CD4-positive, alpha-beta T cell treated with Interleukin-10 for 1 hour (primary cell): ENCODE measurements around the gene GOLGA8N.
A peak's percentile ranks its signal among the peaks of the same experiment; 100 is the strongest.
"Not testable (repeated sequence)": the region's sequence is repeated elsewhere in the genome, so short reads cannot be mapped to it uniquely, and the experiment has no call there.

Source experiments
- DNase-seq: peaks from one replicate; pipeline ENCODE4 v3.0.0-alpha.2; 2020

Gene GOLGA8N

DNA sequence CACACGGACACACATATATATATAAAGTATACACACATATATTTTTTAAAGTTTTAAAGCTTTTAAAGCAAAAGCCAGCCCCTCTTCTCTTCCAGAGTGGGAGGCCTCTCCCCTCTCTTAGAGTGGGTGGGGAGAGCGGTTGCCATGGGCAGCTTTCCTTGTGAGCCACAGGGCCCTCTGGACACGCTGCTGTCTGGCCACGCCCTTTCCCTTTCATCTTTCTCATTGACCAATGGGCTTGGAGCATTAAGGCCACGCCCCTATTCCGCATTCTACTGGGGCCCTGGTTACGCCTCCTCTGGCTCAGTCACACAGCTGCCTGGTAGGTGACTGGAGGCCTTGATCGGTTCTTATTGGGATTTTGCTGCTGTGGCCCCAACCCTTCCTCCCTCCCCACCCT lies at the start of gene GOLGA8N:
TSS of gene GOLGA8N (plus strand) at position 306 of the 400 bp plus-strand sequence.
- not testable (repeated sequence) for DNase-seq

DNA sequence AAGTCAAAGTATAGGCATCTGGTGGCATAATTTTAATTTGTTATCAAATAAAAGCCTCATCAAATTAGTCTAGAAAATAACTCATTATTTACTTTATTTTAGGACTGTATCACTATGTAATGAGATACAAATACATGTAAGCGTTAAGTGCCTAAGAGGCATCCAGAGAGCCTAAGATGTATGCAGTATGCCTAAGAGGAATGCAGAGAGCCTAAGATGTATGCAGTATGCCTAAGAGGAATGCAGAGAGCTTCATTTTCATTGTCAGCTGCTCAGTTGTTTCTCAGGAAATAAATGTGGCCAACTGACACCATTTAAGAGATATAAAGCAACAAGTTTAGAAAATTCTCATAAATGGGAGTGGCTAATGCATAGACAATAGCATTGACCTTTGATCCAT lies 49.8 kb upstream of the GOLGA8N start:
- DNase-seq = not testable (repeated sequence)

DNA sequence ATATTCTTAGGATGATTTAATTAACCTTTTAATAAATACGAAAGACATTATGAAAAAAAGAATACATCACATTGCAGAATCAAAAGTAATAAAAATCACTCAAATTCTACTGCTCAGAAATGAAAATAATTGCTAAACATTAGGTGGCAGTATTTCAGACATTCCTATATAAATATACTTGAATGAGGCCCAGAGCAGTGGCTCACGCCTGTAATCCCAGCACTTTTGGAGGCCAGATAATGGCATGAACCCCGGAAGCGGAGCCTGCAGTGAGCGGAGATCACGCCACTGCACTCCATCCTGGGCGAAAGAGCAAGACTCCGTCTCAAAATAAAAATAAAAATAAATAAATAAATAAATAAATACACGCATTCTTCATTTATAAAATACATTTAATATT lies 48.1 kb upstream of the GOLGA8N start:
- DNase-seq = not testable (repeated sequence)

DNA sequence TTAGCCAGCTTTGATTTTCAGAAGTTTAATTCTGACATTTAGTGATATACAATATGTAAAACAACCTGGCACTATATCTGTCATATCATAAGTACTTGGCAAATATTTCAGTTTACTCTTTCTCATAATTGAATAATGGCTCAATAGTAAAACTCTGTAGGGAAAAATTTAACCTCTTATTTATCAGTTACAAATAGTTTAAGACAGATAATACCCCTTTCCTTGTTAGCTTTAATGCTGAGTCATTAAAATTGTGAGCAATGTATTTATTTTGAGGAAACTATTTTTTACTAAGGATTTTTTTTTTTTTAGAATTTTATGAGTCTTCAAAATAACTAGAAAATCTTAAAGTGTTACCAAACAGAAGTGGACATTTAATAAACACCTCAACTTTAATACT lies 38.7 kb upstream of the GOLGA8N start:
- DNase-seq = not testable (repeated sequence)

DNA sequence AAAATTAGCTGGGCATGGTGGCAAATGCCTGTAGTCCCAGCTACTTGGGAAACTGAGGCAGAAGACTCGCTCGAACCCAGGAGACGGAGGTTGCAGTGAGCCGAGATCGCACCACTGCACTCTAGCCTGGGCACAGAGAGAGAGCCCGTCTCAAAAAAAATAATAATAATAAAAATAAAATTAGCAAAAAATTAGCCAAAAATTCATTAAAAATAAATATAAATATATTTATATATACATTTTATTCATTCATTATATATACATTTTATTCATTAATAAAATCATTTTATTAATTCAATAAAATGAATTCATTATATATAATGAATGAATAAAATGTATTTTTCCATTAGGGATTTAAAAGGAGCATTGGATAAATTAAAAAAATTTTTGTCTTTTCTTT lies 31.1 kb upstream of the GOLGA8N start:
- not testable (repeated sequence) for DNase-seq

DNA sequence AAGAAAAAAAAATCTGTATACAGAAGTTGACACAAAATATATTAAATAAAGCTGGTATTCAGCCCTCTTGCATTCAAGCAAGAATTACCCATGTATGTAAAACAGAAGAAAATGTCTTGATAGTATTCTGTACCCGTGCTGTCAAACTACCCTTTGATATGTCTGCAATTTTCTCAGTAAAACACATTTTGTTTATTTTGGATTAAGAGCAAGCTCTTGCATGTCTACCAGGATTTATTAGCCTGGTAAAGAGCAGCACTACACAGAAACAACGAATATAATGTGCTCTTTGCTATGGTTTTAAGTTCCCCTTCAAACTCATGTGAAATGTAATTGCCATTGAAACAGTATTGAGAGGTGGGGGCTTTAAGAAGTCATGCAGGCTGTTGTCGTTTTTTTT lies 24.3 kb upstream of the GOLGA8N start:
- not testable (repeated sequence) for DNase-seq

DNA sequence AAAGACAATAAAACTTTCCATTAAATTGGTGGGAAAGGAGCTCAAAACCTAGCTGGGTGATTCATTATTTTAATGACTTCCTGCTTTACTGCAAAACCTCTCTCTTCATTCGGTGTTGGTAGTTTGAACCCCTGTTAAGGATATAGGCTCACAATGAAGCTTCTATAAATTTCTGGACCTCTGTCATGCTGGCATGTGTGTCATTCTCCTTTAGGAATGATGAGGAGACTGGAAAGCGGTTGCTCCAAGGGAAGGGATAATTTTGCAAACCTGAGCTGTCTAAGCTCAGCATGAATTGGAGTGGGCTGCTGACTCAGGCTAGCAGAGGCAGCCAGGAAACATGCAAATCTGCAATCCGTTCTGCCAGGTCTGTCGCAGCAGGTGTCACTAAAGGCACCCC lies 14.8 kb upstream of the GOLGA8N start:
- not testable (repeated sequence) for DNase-seq

- DNase-seq = not testable (repeated sequence)
Observed at GRCh38 chr15:32585844-32586243, 7.4 kb upstream of the GOLGA8N start.

- DNase-seq = not testable (repeated sequence)
Observed at GRCh38 chr15:32609518-32609917, 16.3 kb downstream of the GOLGA8N start.

GRCh38 chr15:32610719-32611118 lies 17.5 kb downstream of the GOLGA8N start:
- peak; percentile 40 for DNase-seq

DNA sequence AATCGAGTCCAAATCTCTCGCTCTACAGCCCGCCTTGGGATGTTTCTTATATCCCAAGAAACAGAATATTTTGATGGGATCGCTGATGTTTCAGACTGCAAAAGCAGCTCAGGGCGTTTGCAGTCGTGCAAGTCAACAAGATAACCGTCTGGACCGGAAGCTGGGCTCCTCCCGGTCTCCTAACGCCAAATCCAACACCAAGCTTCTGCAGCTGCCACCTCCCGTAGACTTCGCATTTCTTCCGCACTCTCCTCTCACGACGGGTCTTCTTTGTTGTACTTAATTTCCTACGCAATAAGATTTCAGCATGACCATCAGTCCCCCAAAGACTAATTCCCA lies 21.4 kb downstream of the GOLGA8N start:
- DNase-seq = not testable (repeated sequence)

GRCh38 chr15:32615051-32615870 lies 22.0 kb downstream of the GOLGA8N start, which contains the start of gene ARHGAP11A:
ARHGAP11A (plus strand) TSS chr15:32615504; CDS start chr15:32616212, 708 bp downstream.
- DNase-seq = peak; percentile 90

DNA sequence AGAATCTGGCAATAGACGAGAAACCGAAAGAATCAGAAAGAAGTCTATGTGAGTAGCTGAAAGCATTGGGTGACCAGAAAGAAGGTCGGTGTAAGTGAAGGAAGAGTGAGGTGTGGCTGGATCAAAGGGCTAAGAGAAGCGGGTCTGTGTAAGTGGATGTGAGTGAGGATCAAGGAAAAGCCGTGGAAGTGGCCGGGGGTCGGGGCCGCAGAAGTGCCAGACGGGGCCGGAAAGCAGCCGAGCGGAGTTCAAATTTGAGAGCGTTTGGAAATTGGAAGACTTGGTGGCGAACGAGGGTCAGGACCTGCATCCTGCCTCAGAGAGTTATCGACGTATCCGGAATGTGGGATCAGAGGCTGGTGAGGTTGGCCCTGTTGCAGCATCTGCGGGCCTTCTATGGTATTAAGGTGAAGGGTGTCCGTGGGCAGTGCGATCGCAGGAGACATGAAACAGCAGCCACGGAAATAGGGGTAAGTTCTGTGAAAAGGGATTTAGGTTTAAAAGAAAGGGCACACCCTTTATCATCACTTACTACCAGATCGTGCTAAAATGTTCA lies 22.7 kb downstream of the GOLGA8N start:
- not testable (repeated sequence) for DNase-seq

GRCh38 chr15:32636410-32636809 lies 43.2 kb downstream of the GOLGA8N start:
- DNase-seq = no peak

- DNase-seq = no peak
Observed at GRCh38 chr15:32636908-32637567, 43.8 kb downstream of the GOLGA8N start.

DNA sequence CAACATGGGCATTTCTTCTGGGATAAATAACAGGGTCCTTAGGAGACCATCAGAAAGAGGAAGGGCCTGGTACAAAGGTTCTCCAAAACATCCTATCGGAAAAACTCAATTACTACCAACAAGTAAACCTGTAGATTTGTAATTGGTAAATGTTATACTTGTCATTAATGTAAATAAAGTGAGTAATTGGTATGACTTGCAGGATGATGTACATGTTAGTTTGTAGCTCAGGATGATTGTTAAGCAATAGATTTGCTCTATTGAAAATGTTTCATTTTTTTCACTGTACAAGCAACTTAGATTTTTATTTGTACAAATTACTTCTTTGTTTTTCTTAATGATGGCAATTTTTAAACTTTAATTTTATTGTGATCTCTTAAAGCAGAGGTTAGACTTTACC lies 44.4 kb downstream of the GOLGA8N start:
- DNase-seq = no peak

DNA sequence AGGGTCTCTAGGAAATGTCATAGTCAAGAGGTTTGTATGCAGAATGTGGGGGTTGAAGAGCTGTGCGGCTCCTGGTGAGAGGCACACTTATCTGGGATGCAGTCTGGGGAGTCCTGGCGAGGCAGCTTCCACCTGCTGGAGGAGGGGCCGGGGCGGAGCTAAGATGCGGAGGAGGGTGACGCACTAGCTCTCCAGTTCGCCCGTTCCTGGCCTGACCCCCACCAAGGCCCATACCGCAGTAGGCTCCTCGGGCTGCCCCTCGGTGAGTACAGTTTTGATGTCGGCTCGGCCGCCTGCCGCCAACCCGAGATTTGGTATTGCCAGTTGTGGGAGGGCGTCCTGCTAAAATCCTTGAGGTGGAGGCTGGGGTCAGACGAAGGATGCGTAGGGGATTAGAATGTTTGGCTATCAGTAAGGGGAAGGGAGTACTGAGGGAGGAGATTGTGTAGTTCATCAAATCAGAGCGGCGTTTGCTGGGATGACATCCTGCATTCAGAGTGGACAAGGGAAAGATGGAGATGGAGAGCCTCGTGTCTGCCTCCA lies 48.3 kb downstream of the GOLGA8N start, which contains the start of gene SCG5:
TSS of gene SCG5 (plus strand) at position 194 of the 543 bp plus-strand sequence. CDS start 1,883 bp downstream, outside the sequence.
- no peak for DNase-seq

- no peak for DNase-seq
Observed at GRCh38 chr15:32642667-32643435, 49.6 kb downstream of the GOLGA8N start.

DNA sequence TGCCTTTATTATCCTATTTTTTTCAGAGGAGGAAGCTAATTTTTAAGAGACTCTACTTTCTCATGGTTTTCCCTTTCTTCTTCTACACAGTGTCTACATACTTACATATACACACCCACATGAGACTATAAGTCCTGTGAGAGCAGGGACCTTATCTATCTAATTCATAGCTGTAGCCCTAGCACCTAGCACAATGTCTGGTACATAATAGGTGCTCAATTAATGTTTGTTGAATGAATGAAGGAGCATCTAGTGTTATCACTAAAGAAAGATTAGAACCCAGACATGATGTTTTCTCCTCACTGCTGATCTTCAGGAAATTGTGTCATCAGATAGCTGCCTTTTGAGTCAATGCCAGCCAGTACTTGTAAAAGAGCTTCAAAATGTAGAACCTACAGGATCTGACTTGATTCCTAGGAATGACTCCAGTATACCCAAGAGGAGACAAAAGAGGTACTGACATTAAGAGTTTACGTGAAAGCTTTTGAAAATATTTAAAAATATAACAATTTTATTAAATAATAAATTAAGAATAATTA lies 50.7 kb downstream of the GOLGA8N start:
- DNase-seq = no peak

DNA sequence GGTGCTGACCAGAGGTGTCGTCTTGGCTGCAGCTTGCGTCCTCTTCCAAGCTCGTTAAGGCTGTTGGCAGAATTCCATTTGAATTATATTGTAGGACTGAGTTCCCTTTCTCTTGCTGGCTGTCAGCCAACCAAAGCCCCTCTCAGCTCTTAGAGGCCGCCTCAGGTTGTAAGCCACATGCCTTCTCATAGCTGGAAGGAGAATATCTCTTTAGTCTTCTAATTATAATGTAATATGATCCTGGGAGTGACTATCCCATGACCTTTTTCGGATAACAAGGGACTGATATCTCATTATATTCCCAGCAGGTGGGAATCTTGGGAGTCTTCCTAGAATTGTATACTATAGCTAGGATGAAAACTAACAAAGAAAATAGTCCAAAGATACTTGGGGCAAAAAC lies 53.0 kb downstream of the GOLGA8N start:
- DNase-seq = no peak

GRCh38 chr15:32649342-32649741 lies 56.1 kb downstream of the GOLGA8N start:
- DNase-seq = no peak

DNA sequence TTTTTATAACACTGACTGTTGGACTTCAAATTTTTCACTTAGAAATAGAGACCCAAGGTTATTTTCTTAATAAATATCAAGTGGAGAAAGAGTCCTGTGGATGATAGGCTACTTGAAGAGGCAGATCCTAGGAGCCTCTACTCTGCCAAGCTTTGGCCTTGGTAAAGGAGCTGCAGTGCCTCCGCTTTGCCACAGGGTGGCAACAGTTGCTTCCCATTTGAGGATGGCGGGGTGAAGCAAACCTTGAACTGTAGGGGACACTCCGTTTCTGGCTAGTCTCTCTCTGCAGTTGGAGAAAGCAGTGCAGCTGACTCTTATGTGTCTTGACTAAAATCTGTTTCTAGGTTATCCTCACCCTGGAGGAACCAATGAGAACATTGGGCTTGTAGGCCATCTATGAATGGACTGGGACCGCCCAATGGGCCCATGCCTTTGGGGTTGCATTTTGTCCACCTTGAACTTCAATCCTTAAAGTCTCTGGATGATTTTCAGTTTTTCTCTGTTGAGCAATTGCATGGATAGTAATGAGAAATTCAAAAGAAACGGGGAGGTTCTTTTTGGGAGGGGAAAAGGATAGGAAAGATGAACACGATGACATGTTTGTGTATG lies 58.1 kb downstream of the GOLGA8N start:
- peak; percentile 59 for DNase-seq
